Type B pancreatic cell (in vitro differentiated cells): ENCODE data around the gene KRTAP10-5. TPM values are rescaled to one million over a fixed set of nuclear protein-coding genes. Genes with fewer than 3 reads are reported as not detected.
A peak's percentile ranks its signal among the peaks of the same experiment; 100 is the strongest.
"Not testable (repeated sequence)": the region's sequence is repeated elsewhere in the genome, so short reads cannot be mapped to it uniquely, and the experiment has no call there.

Experiments
- DNase-seq: peaks from one replicate; pipeline ENCODE4 v3.0.0; 2021; ENCODE audit warnings: mixed read lengths; ENCODE audit not compliant: unreplicated experiment; ENCODE audit errors: extremely low spot score
- H3K27ac Mint-ChIP-seq: 2 replicates; pipeline ENCODE4 v1.8.0; 2021; ENCODE audit warnings: mild to moderate bottlenecking, mixed read lengths
- H3K27me3 Mint-ChIP-seq: 2 replicates; pipeline ENCODE4 v1.8.0; 2021; ENCODE audit warnings: mixed read lengths
- H3K36me3 Mint-ChIP-seq: 2 replicates; pipeline ENCODE4 v1.8.0; 2021; ENCODE audit warnings: mixed read lengths
- H3K4me1 Mint-ChIP-seq: one replicate; pipeline ENCODE4 v1.8.0; 2021; ENCODE audit warnings: mixed read lengths; ENCODE audit not compliant: unreplicated experiment
- H3K4me3 Mint-ChIP-seq: 2 replicates; pipeline ENCODE4 v1.8.0; 2021; ENCODE audit warnings: mild to moderate bottlenecking, mixed read lengths
- H3K9me3 Mint-ChIP-seq: 2 replicates; pipeline ENCODE4 v1.8.0; 2021; ENCODE audit warnings: mixed read lengths
- total RNA-seq: library from RNA; stranded (reverse); gene quantifications from 2 replicates; pipeline ENCODE4 v1.2.1, GENCODE V29; 2021; ENCODE audit warnings: low replicate concordance
- TF ChIP-seq, protein P1 (sequence below): fragments of 200-600 bp; sonication (generic); conservative IDR thresholded peaks from 2 replicates; pipeline ENCODE4 v1.5.0; 2021; ENCODE audit warnings: antibody characterized with exemption, mild to moderate bottlenecking

The KRTAP10-5 gene
- total RNA-seq, 1 donor from 2014 or later: not detected

DNA sequence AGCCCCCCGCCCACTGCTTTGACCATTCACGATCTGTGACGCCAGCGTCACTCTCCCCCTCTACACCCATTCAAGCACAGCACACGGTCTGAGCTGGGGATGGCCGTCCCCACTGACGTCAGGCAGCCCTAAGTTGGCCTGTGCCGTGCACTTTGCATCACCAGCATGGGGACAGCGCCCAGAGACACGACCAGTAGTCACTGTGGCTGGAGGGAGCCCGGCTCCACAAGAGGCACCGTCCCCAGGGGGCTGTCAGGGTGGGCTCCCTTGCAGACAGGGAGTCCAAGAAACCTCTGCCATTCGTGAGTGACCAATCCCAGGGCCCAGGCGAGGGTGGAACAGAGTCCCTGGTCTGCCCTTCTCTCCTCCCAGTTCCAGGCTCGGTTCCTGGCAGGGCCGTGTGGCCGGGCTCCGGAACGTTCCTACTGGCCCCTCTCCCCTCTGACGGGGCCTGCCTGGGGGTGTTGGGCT lies 33.8 kb upstream of the KRTAP10-5 start:
- Mint-ChIP-seq H3K36me3 (no peaks in the 10 kb centered on the region), H3K4me3 (no peak overlapping the region), H3K9me3 (peaks cover 8% of the 10 kb centered on the region), H3K27ac (no peak overlapping the region), H3K4me1 (no peaks in the 10 kb centered on the region), H3K27me3 (peaks cover 6% of the 10 kb centered on the region)
- TF ChIP-seq, protein P1, sequence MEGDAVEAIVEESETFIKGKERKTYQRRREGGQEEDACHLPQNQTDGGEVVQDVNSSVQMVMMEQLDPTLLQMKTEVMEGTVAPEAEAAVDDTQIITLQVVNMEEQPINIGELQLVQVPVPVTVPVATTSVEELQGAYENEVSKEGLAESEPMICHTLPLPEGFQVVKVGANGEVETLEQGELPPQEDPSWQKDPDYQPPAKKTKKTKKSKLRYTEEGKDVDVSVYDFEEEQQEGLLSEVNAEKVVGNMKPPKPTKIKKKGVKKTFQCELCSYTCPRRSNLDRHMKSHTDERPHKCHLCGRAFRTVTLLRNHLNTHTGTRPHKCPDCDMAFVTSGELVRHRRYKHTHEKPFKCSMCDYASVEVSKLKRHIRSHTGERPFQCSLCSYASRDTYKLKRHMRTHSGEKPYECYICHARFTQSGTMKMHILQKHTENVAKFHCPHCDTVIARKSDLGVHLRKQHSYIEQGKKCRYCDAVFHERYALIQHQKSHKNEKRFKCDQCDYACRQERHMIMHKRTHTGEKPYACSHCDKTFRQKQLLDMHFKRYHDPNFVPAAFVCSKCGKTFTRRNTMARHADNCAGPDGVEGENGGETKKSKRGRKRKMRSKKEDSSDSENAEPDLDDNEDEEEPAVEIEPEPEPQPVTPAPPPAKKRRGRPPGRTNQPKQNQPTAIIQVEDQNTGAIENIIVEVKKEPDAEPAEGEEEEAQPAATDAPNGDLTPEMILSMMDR: no peak
- peak; percentile 59 for DNase-seq

DNA sequence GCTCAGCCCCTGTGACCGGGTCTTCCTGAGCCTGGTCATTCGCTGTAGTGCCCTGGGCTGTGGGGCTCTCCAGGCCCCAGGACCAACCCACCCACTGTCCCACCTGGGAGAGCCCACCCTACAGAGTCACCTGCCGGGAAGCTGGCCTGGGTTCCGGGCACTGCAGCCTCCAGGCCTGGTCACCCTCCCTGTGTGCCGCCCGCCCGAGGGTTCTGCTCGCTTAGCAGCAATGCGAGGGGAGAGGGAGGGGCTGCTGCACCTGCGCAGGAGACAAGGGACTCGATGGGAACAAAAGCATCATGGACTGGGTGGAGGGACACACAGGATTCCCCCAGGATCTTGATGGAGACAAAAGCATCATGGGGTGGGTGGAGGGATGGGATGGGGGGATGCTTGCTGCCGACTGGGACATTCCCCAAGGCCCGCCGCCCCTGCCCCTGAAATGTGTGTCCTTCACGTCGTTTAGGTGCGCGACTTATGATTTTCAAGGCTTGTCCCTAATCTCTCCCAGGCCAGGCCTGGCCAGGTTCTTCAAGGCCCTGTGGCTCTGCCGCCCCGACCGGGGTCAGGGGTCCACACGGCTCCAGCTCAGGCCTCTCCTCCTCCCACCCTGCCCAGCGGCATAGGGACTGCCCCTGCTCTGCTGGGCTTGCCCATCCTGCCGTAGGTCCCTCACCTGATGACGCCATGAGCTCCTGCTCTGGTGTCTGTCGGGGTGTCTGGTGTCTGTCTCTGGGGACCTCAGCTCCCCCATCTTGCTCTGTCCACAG lies 33.2 kb upstream of the KRTAP10-5 start:
- Mint-ChIP-seq H3K36me3 (no peaks in the 10 kb centered on the region), H3K27ac (no peak overlapping the region), H3K27me3 (peaks cover 6% of the 10 kb centered on the region), H3K4me1 (no peaks in the 10 kb centered on the region), H3K9me3 (peaks cover 13% of the 10 kb centered on the region), H3K4me3 (no peak overlapping the region)
- no peak for DNase-seq
- TF ChIP-seq, protein P1: no peak

DNA sequence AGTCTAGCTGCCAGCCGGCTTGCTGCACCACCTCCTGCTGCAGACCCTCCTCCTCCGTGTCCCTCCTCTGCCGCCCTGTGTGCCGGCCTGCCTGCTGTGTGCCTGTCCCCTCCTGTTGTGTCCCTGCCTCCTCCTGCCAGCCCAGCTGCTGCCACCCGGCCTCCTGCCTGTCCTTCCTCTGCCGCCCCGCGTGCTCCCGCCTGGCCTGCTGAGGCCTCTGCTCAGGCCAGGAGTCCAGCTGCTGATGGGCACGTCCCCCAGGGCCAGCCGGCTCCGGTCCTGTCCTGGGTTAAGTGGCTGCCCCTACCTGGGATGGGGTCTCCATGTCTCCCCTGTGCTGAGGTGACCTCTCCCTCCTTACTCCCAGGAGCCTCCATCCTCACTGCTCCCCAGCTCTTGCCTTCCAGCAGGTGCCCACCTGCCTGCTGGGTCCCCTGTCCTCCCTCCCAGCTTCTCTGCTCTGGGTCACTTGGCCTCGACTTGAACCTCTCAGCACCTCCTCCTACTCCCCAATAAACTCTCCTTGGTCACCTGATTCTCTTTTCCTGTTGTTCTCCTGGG lies 32.3 kb upstream of the KRTAP10-5 start:
- no peaks in the 10 kb centered on the region for H3K36me3 Mint-ChIP-seq
- no peaks in the 10 kb centered on the region for H3K4me1 Mint-ChIP-seq
- no peak overlapping the region for H3K27ac Mint-ChIP-seq
- DNase-seq: no peak
- H3K27me3 Mint-ChIP-seq: peaks cover 4% of the 10 kb centered on the region
- no peak overlapping the region for H3K4me3 Mint-ChIP-seq
- peaks cover 13% of the 10 kb centered on the region for H3K9me3 Mint-ChIP-seq
- TF ChIP-seq, protein P1: no peak

DNA sequence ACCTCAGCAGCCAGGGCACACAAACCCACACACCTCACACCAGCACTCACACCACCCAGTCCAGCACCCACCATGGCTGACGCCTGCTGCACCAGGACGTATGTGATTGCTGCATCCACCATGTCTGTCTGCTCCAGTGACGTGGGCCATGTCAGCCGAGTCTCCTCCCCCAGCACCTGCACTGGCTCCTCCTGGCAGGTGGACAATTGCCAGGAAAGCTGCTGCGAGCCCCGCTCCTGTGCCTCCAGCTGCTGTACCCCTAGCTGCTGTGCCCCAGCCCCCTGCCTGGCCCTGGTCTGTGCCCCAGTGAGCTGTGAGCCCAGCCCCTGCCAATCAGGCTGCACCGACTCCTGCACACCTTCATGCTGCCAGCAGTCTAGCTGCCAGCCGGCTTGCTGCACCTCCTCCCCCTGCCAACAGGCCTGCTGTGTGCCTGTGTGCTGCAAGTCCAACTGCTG lies 31.7 kb upstream of the KRTAP10-5 start, which contains the start of gene KRTAP10-8:
KRTAP10-8 (plus strand) TSS at position 51 of the 458 bp plus-strand sequence; CDS start at position 73, 22 bp downstream.
- Mint-ChIP-seq H3K36me3 (no peaks in the 10 kb centered on the region), H3K27ac (no peak within 1 kb of the TSS), H3K4me1 (no peaks in the 10 kb centered on the region), H3K4me3 (no peak within 1 kb of the TSS), H3K9me3 (peaks cover 13% of the 10 kb centered on the region), H3K27me3 (peaks cover 4% of the 10 kb centered on the region)
- DNase-seq: no peak
- TF ChIP-seq, protein P1: no peak

DNA sequence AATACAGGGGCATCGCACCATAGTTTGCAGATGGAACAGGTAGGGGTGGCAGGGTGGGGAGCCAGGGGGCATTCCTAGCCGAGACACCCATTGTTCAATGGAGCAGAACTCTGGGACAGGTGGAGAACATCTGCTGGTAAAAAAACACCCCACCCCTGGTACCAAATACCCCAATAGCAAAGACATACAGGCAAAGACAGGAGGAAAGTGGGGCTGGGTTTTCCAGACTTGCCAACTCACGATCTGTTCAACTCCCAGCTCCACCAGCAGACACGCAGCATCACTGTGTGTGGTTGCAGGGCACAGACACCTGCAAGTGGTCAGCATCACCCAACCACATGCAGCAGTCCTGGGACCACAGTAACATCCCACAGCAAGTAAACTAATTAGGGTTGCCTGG lies 31.1 kb upstream of the KRTAP10-5 start:
- TF ChIP-seq, protein P1: no peak
- Mint-ChIP-seq H3K36me3 (no peaks in the 10 kb centered on the region), H3K9me3 (peaks cover 13% of the 10 kb centered on the region), H3K4me1 (no peaks in the 10 kb centered on the region), H3K27ac (no peak overlapping the region), H3K4me3 (no peak overlapping the region), H3K27me3 (peaks cover 4% of the 10 kb centered on the region)
- DNase-seq: no peak

DNA sequence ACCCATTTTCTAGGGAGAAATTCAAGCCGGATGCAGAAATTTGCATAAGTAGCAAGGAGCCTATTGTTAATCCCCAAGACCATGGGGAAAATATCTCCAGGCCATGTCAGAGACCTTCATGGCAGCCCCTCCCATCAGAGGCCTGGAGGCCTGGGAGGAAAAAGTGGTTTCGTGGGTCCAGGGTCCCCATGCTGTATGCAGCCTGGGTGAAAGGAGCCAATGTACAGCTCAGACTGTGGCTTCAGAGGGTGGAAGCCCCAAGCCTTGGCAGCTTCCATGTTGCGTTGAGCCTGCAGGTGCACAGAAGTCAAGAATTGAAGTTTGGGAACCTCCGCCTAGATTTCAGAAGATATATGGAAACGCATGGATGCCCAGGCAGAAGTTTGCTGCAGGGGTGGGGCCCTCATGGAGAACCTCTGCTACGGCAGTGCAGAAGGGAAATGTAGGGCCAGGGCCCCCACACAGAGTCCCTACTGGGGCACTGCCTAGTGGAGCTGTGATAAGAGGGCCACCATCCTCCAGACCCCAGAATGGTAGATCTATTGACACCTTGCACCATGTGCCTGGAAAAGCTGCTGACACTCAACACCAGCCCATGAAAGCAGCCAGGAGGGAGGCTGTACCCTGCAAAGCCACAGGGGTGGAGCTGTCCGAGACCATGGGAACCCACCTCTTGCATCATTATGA lies 29.9 kb upstream of the KRTAP10-5 start:
- H3K27me3 Mint-ChIP-seq, DNase-seq, H3K4me3 Mint-ChIP-seq, H3K27ac Mint-ChIP-seq, H3K4me1 Mint-ChIP-seq, H3K36me3 Mint-ChIP-seq: not testable (repeated sequence)
- H3K9me3 Mint-ChIP-seq: peaks cover 13% of the 10 kb centered on the region
